ENCODE measurements around the gene TM7SF3.

GRCh38 chr12:27031531-27031930 is 17.3 kb upstream of the TM7SF3 start:
- TF ChIP-seq MAX (IDR thresholded peaks at IDR 0.05; ENCODE audit: low read depth, low read length): no peak
- no peak for TF ChIP-seq POLR2A (IDR thresholded peaks at IDR 0.05; ENCODE audit: extremely low read depth, insufficient read length)
- TF ChIP-seq CTCF (IDR thresholded peaks at IDR 0.05; ENCODE audit: low read depth, low read length): no peak
- no peak for TF ChIP-seq MYC (IDR thresholded peaks at IDR 0.05; ENCODE audit: low read depth, low read length)

Data from NB4 (cell line).